A549 (cell line): ENCODE data around the gene CNTN1. TPM values are rescaled to one million over a fixed set of nuclear protein-coding genes. Genes with fewer than 3 reads are reported as not detected.

Source experiments
- ATAC-seq, 2 experiments: fragments of 200-7000 bp in 1 of 2; fragments of >200 bp in 1 of 2; cut with Nextera tagmentation in 1 of 2; cut with Tn5 transposase in 1 of 2; 3 replicates each; pipeline versions ENCODE4 v1.8.0 to v1.9.1; 2018 to 2020; ENCODE audit warnings: mild to moderate bottlenecking in 1 of 2, moderate library complexity in 1 of 2
- CTCF ChIA-PET: fragments of 300-600 bp; sonication (Branson Sonifier 250); formaldehyde crosslinking; extraction: SDS; loops from one replicate; lab custom pipeline; 2021; ENCODE audit warnings: antibody characterized with exemption, inconsistent platforms; lab: Yijun Ruan, JAX
- POLR2A ChIA-PET: fragments of 350-600 bp; formaldehyde crosslinking; extraction: SDS; loops from one replicate; lab custom pipeline; 2021; ENCODE audit warnings: antibody characterized with exemption, inconsistent platforms; lab: Yijun Ruan, JAX
- DNase-seq, 2 experiments: peaks; one replicate each; pipeline versions ENCODE4 v3.0.0 to v3.0.0-alpha.2; 2011 to 2016; ENCODE audit warnings: low read depth in 1 of 2, low spot score in 1 of 2
- FAIRE-seq: peaks from 2 replicates; lab custom pipeline; 2011; peaks lifted over from hg19 to GRCh38; lab: Jason Lieb, UNC
- H3K27ac ChIP-seq, 2 experiments: fragments of >200 bp; sonication (Bioruptor Twin); formaldehyde crosslinking; 3 replicates each; pipeline ENCODE4 v1.5.1; 2016 to 2017
- H3K4me1 ChIP-seq: fragments of >200 bp; sonication (Bioruptor Twin); formaldehyde crosslinking; 3 replicates; pipeline ENCODE4 v1.6.1; 2016
- H3K4me2 ChIP-seq: fragments of >200 bp; sonication (Bioruptor Twin); formaldehyde crosslinking; 3 replicates; pipeline ENCODE4 v1.6.1; 2016
- H3K4me3 ChIP-seq: fragments of >200 bp; sonication (Bioruptor Twin); formaldehyde crosslinking; 3 replicates; pipeline ENCODE4 v1.5.1; 2016
- H3K9me3 ChIP-seq: fragments of >200 bp; sonication (Bioruptor Twin); formaldehyde crosslinking; 3 replicates; pipeline ENCODE4 v1.6.1; 2016
- CEBPB ChIP-seq, 2 experiments: fragments of >200 bp in 1 of 2; sonication (Bioruptor Twin) in 1 of 2; formaldehyde crosslinking in 1 of 2; IDR thresholded peaks; 2 replicates each; pipeline ENCODE4 v1.6.1; 2012 to 2016
- CHD2 ChIP-seq: fragments of 150-350 bp; IDR thresholded peaks from 2 replicates; pipeline ENCODE4 v1.6.1; 2014; ENCODE audit warnings: low read length; ENCODE audit not compliant: partially characterized antibody
- CHD4 ChIP-seq: fragments of 200-600 bp; sonication (generic); IDR thresholded peaks from 2 replicates; pipeline ENCODE4 v1.6.1; 2016; ENCODE audit warnings: antibody characterized with exemption, mild to moderate bottlenecking, borderline replicate concordance
- ELK1 ChIP-seq: fragments of 150-350 bp; IDR thresholded peaks from 2 replicates; pipeline ENCODE4 v1.6.1; 2014; ENCODE audit warnings: low read depth, mild to moderate bottlenecking, low read length
- EP300 ChIP-seq, 2 experiments: fragments of >200 bp; sonication (Bioruptor Twin); formaldehyde crosslinking; IDR thresholded peaks; 2 replicates in 1 of 2; 3 replicates in 1 of 2; pipeline ENCODE4 v1.6.1; 2016 to 2017
- FOSB ChIP-seq: fragments of 250-450 bp; sonication (Bioruptor Pico); IDR thresholded peaks from 2 replicates; pipeline ENCODE4 v1.5.0; 2020; ENCODE audit warnings: mild to moderate bottlenecking, moderate library complexity
- FOXS1 ChIP-seq: fragments of 250-450 bp; sonication (Bioruptor Pico); IDR thresholded peaks from 2 replicates; pipeline ENCODE4 v1.5.0; 2020; ENCODE audit warnings: mild to moderate bottlenecking, moderate library complexity
- GATA3 ChIP-seq: IDR thresholded peaks from 2 replicates; pipeline ENCODE4 v1.6.1; 2012; ENCODE audit warnings: borderline replicate concordance
- HDAC2 ChIP-seq: fragments of 200-600 bp; sonication (generic); IDR thresholded peaks from 2 replicates; pipeline ENCODE4 v1.6.1; 2016
- HOXA7 ChIP-seq: fragments of 250-450 bp; sonication (Bioruptor Pico); IDR thresholded peaks from 2 replicates; pipeline ENCODE4 v1.5.0; 2020; ENCODE audit warnings: mild to moderate bottlenecking, moderate library complexity
- JUN ChIP-seq, 2 experiments: fragments of >200 bp; sonication (Bioruptor Twin); formaldehyde crosslinking; IDR thresholded peaks; 2 replicates in 1 of 2; 3 replicates in 1 of 2; pipeline ENCODE4 v1.6.1; 2016 to 2017
- JUNB ChIP-seq: fragments of >200 bp; sonication (Bioruptor Twin); formaldehyde crosslinking; IDR thresholded peaks from 2 replicates; pipeline ENCODE4 v1.6.1; 2016
- KDM1A ChIP-seq: fragments of 200-600 bp; sonication (generic); IDR thresholded peaks from 2 replicates; pipeline ENCODE4 v1.6.1; 2016; ENCODE audit warnings: low read depth, mild to moderate bottlenecking
- KDM5A ChIP-seq: fragments of 200-600 bp; sonication (generic); IDR thresholded peaks from 2 replicates; pipeline ENCODE4 v1.6.1; 2016; ENCODE audit warnings: antibody characterized with exemption, mild to moderate bottlenecking
- MYC ChIP-seq: IDR thresholded peaks from 2 replicates; pipeline ENCODE4 v1.6.1; 2012; ENCODE audit warnings: mild to moderate bottlenecking, inconsistent platforms, low read length, improper control_type of control experiment, borderline replicate concordance
- NFE2L2 ChIP-seq: fragments of 150-350 bp; conservative IDR thresholded peaks from 2 replicates; pipeline ENCODE4 v1.6.1; 2014; ENCODE audit warnings: low read length
- PHF8 ChIP-seq: fragments of 200-600 bp; sonication (generic); IDR thresholded peaks from 2 replicates; pipeline ENCODE4 v1.6.1; 2016; ENCODE audit warnings: low read depth, mild to moderate bottlenecking, antibody characterized with exemption, moderate library complexity, borderline replicate concordance
- POLR2A ChIP-seq: IDR thresholded peaks from 2 replicates; pipeline ENCODE4 v1.6.1; 2012; ENCODE audit warnings: mild to moderate bottlenecking, low read length
- RAD21 ChIP-seq, 2 experiments: fragments of >200 bp in 1 of 2; sonication (Bioruptor Twin) in 1 of 2; formaldehyde crosslinking in 1 of 2; IDR thresholded peaks in 1 of 2; conservative IDR thresholded peaks in 1 of 2; 2 replicates in 1 of 2; 3 replicates in 1 of 2; pipeline ENCODE4 v1.6.1; 2012 to 2018; ENCODE audit warnings: inconsistent platforms in 1 of 2
- RARB ChIP-seq: fragments of 250-450 bp; sonication (Bioruptor Pico); IDR thresholded peaks from 2 replicates; pipeline ENCODE4 v1.8.0; 2021; ENCODE audit warnings: mild to moderate bottlenecking, moderate library complexity
- RCOR1 ChIP-seq: fragments of 150-350 bp; IDR thresholded peaks from 2 replicates; pipeline ENCODE4 v1.6.1; 2014; ENCODE audit warnings: antibody characterized with exemption, low read length, low read depth
- RFX5 ChIP-seq: fragments of 450-650 bp; IDR thresholded peaks from 2 replicates; pipeline ENCODE4 v1.7.1; 2014; ENCODE audit warnings: antibody characterized with exemption, mild to moderate bottlenecking, moderate library complexity
- SMC3 ChIP-seq: fragments of >200 bp; sonication (Bioruptor Twin); formaldehyde crosslinking; IDR thresholded peaks from 3 replicates; pipeline ENCODE4 v1.6.1; 2018; ENCODE audit warnings: inconsistent platforms
- TP53 ChIP-seq: fragments of 250-450 bp; sonication (Bioruptor Pico); IDR thresholded peaks from 2 replicates; pipeline ENCODE4 v1.5.0; 2021; ENCODE audit warnings: mild to moderate bottlenecking, moderate library complexity
- USF2 ChIP-seq: fragments of 450-650 bp; IDR thresholded peaks from 2 replicates; pipeline ENCODE4 v1.6.1; 2014; ENCODE audit warnings: antibody characterized with exemption
- ZFP36 ChIP-seq: fragments of 450-650 bp; IDR thresholded peaks from 2 replicates; pipeline ENCODE4 v1.6.1; 2014; ENCODE audit warnings: borderline replicate concordance; ENCODE audit not compliant: partially characterized antibody
- ZSCAN20 ChIP-seq: fragments of 250-450 bp; sonication (Bioruptor Pico); IDR thresholded peaks from 2 replicates; pipeline ENCODE4 v1.8.0; 2022; ENCODE audit warnings: mild to moderate bottlenecking, moderate library complexity
- WGBS: methylation state at CpG from one replicate; pipeline ENCODE4 v1.1.6; 2017; ENCODE audit errors: missing lambda C conversion rate; 5-methylcytosine and 5-hydroxymethylcytosine counted together
- polyA plus RNA-seq, 4 experiments: library from polyadenylated mRNA; depleted of rRNA in 3 of 4; stranded (reverse); fragments of >200 nt; fragmentation: RNase III in 1 of 4; extraction: RNeasy Plus Mini Kit Qiagen cat#74134 plus additional on column Dnase treatment in 1 of 4; gene quantifications; 2 replicates in 3 of 4; 3 replicates in 1 of 4; pipeline ENCODE4 v1.2.3, GENCODE V29; 2011 to 2017
- TF ChIP-seq, protein P1 (sequence below): fragments of >200 bp; sonication (Bioruptor Twin); formaldehyde crosslinking; IDR thresholded peaks from 2 replicates; pipeline ENCODE4 v1.6.1; 2016
- TF ChIP-seq, protein P2 (sequence below): fragments of >200 bp; sonication (Bioruptor Twin); formaldehyde crosslinking; IDR thresholded peaks from 3 replicates; pipeline ENCODE4 v1.6.1; 2016

CNTN1 gene
- polyA plus RNA-seq, 2 of the 4 experiments (the other 2 are of a cell fraction): 69.7 to 175 TPM

GRCh38 chr12:40963751-40964150, 271.5 kb downstream of the CNTN1 start:
- FAIRE-seq: no peak
- ATAC-seq: no peak
- Histone ChIP-seq H3K4me3 (no peak overlapping the region), H3K27ac (no peak overlapping the region), H3K9me3 (no peaks in the 10 kb centered on the region), H3K4me2 (no peak overlapping the region), H3K4me1 (no peaks in the 10 kb centered on the region)
- no peak for DNase-seq
- CTCF ChIA-PET: no interaction called here
- 87% methylated on average over 2 of the region's 2 CpGs for WGBS
- TF ChIP-seq JUN (IDR thresholded peaks at IDR 0.05) (no peak), HDAC2 (no peak), ZSCAN20 (no peak), FOSB (no peak), GATA3 (no peak), JUNB (no peak), USF2 (no peak), CHD2 (no peak), CEBPB (IDR thresholded peaks at IDR 0.05) (no peak), RAD21 (conservative IDR thresholded peaks at IDR 0.05 in 1 of 2, IDR thresholded peaks at IDR 0.05 in 1 of 2) (no peak), POLR2A (no peak), TP53 (CRISPR knock-in tag) (no peak), RARB (CRISPR knock-in tag) (no peak), SMC3 (no peak), RFX5 (no peak)
- TF ChIP-seq, protein P1, sequence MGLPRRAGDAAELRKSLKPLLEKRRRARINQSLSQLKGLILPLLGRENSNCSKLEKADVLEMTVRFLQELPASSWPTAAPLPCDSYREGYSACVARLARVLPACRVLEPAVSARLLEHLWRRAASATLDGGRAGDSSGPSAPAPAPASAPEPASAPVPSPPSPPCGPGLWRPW: no peak
- TF ChIP-seq, all 56 proteins: peak for 0
- POLR2A ChIA-PET: no interaction called here

- no peak for FAIRE-seq
- Histone ChIP-seq H3K4me3 (no peak overlapping the region), H3K9me3 (no peaks in the 10 kb centered on the region), H3K4me2 (no peak overlapping the region)
- 84% methylated on average over 6 of the region's 6 CpGs for WGBS
- no peak for ATAC-seq
- no peak for DNase-seq
- POLR2A ChIA-PET: no interaction called here
- TF ChIP-seq NFE2L2: no peak
- TF ChIP-seq PHF8: no peak
- TF ChIP-seq CHD4: no peak
- TF ChIP-seq KDM1A: no peak
- TF ChIP-seq FOXS1: no peak
- TF ChIP-seq EP300 (IDR thresholded peaks at IDR 0.05): no peak
- TF ChIP-seq ZFP36: no peak
- TF ChIP-seq HOXA7: no peak
- TF ChIP-seq ZSCAN20: no peak
- TF ChIP-seq, protein P2, sequence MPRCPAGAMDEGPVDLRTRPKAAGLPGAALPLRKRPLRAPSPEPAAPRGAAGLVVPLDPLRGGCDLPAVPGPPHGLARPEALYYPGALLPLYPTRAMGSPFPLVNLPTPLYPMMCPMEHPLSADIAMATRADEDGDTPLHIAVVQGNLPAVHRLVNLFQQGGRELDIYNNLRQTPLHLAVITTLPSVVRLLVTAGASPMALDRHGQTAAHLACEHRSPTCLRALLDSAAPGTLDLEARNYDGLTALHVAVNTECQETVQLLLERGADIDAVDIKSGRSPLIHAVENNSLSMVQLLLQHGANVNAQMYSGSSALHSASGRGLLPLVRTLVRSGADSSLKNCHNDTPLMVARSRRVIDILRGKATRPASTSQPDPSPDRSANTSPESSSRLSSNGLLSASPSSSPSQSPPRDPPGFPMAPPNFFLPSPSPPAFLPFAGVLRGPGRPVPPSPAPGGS: no peak
- TF ChIP-seq CHD2: no peak
- no peak for TF ChIP-seq MYC
- no peak for TF ChIP-seq SMC3
- TF ChIP-seq RCOR1: no peak
- no peak for TF ChIP-seq TP53 (CRISPR knock-in tag)
- TF ChIP-seq HDAC2: no peak
- TF ChIP-seq ELK1: no peak
- no peak for TF ChIP-seq KDM5A
- TF ChIP-seq, all 56 proteins: peak for 0
- H3K4me1 ChIP-seq: no peaks in the 10 kb centered on the region
- CTCF ChIA-PET: interaction anchor here (2.1 kb wide), 1 partner anchor 10 kb away, joined by 7 read pairs; no protein-coding TSS in a partner anchor
- H3K27ac ChIP-seq: no peak overlapping the region
Measured at GRCh38 chr12:40969796-40970195, 277.6 kb downstream of the CNTN1 start.
